CD14-positive monocyte (primary cell): ENCODE data around the gene SMURF1. TPM values are rescaled to one million over a fixed set of nuclear protein-coding genes. Genes with fewer than 3 reads are reported as not detected.

Source experiments
- DNase-seq, 3 donors: peaks; one replicate each; pipeline ENCODE4 v3.0.0-alpha.2; 2011 to 2022
- H2AFZ ChIP-seq: 2 replicates; pipeline ENCODE4 v1.6.0; 2012; ENCODE audit warnings: mild to moderate bottlenecking, low read depth, low read length, inconsistent platforms; ENCODE audit not compliant: insufficient read depth, poor library complexity, severe bottlenecking
- H3K27ac ChIP-seq, 2 donors: 1 replicate in 1 of 2; 2 replicates in 1 of 2; pipeline ENCODE4 v1.5.1; 2012 to 2013; ENCODE audit warnings: low read length in 2 of 2, control low read depth in 1 of 2, inconsistent platforms in 1 of 2, low read depth in 1 of 2, mild to moderate bottlenecking in 1 of 2
- H3K27me3 ChIP-seq, 2 donors: one replicate each; pipeline versions ENCODE4 v1.6.0 to v1.6.1; 2011 to 2013; ENCODE audit warnings: low read length in 2 of 2; ENCODE audit not compliant: control insufficient read depth in 2 of 2, insufficient read depth in 2 of 2
- H3K36me3 ChIP-seq, 2 donors: replicated peaks in 1 of 2; 1 replicate in 1 of 2; 2 replicates in 1 of 2; pipeline versions ENCODE4 v1.5.1 to v1.6.1; 2012 to 2013; ENCODE audit warnings: low read length in 2 of 2, control low read depth in 1 of 2, inconsistent platforms in 1 of 2, mild to moderate bottlenecking in 1 of 2; ENCODE audit not compliant: insufficient read depth in 2 of 2, control insufficient read depth in 1 of 2
- H3K4me1 ChIP-seq, 2 donors: 1 replicate in 1 of 2; 2 replicates in 1 of 2; pipeline versions ENCODE4 v1.5.1 to v1.6.1; 2012 to 2013; ENCODE audit warnings: low read length in 2 of 2, control low read depth in 1 of 2, inconsistent platforms in 1 of 2, mild to moderate bottlenecking in 1 of 2, moderate library complexity in 1 of 2; ENCODE audit not compliant: insufficient read depth in 2 of 2, control insufficient read depth in 1 of 2
- H3K4me2 ChIP-seq: replicated peaks from 2 replicates; pipeline ENCODE3; 2012; ENCODE audit warnings: low read length, moderate library complexity, mild to moderate bottlenecking; ENCODE audit not compliant: poor library complexity, severe bottlenecking; ENCODE audit errors: extremely low read depth
- H3K4me3 ChIP-seq, 3 experiments: fragments of 200-600 bp in 1 of 3; sonication (generic) in 1 of 3; replicated peaks in 1 of 3; 1 replicate in 2 of 3; 2 replicates in 1 of 3; pipeline ENCODE4 v1.5.1; 2011 to 2013; ENCODE audit warnings: low read length in 3 of 3, mild to moderate bottlenecking in 3 of 3, control low read depth in 2 of 3, low read depth in 2 of 3, inconsistent platforms in 1 of 3, moderate library complexity in 1 of 3
- H3K79me2 ChIP-seq: 2 replicates; pipeline ENCODE4 v1.6.0; 2012; ENCODE audit warnings: mild to moderate bottlenecking, control low read depth, inconsistent platforms, low read length, moderate library complexity; ENCODE audit not compliant: insufficient read depth
- H3K9ac ChIP-seq: 2 replicates; pipeline ENCODE4 v1.6.0; 2017; ENCODE audit warnings: low read length, mild to moderate bottlenecking; ENCODE audit not compliant: insufficient read depth, poor library complexity, severe bottlenecking
- H3K9me3 ChIP-seq, 2 donors: replicated peaks in 1 of 2; 1 replicate in 1 of 2; 2 replicates in 1 of 2; pipeline versions ENCODE4 v1.5.1 to v1.6.1; 2012 to 2013; ENCODE audit warnings: low read length in 2 of 2, control low read depth in 1 of 2; ENCODE audit not compliant: control insufficient read depth in 1 of 2, insufficient read depth in 1 of 2
- H4K20me1 ChIP-seq: 2 replicates; pipeline ENCODE4 v1.6.0; 2012; ENCODE audit warnings: mild to moderate bottlenecking, low read length, control low read depth, moderate library complexity; ENCODE audit not compliant: insufficient read depth
- H3K27ac Mint-ChIP-seq, 7 donors: one replicate each; pipeline ENCODE4 v1.8.0; 2020; ENCODE audit warnings: mild to moderate bottlenecking in 7 of 7, mixed read lengths in 7 of 7, moderate library complexity in 6 of 7, inconsistent platforms in 2 of 7
- H3K27me3 Mint-ChIP-seq, 3 donors: one replicate each; pipeline ENCODE4 v1.8.0; 2021 to 2022; ENCODE audit warnings: low read depth in 3 of 3, mild to moderate bottlenecking in 3 of 3, mixed read lengths in 3 of 3, moderate library complexity in 3 of 3, inconsistent platforms in 1 of 3
- H3K36me3 Mint-ChIP-seq, 2 donors: one replicate each; pipeline ENCODE4 v1.8.0; 2020; ENCODE audit warnings: mixed read lengths in 2 of 2, inconsistent platforms in 1 of 2, mild to moderate bottlenecking in 1 of 2
- H3K4me1 Mint-ChIP-seq: one replicate; pipeline ENCODE4 v1.8.0; 2020; ENCODE audit warnings: mild to moderate bottlenecking, mixed read lengths
- H3K4me3 Mint-ChIP-seq, 2 donors: one replicate each; pipeline ENCODE4 v1.8.0; 2020; ENCODE audit warnings: mild to moderate bottlenecking in 2 of 2, mixed read lengths in 2 of 2, moderate library complexity in 1 of 2
- H3K9me3 Mint-ChIP-seq, 7 donors: one replicate each; pipeline ENCODE4 v1.8.0; 2020 to 2022; ENCODE audit warnings: mixed read lengths in 7 of 7, mild to moderate bottlenecking in 6 of 7, moderate library complexity in 6 of 7, inconsistent platforms in 2 of 7
- WGBS: methylation state at CpG from one replicate; pipeline ENCODE4 v1.1.5; 2013; ENCODE audit warnings: missing lambda C conversion rate; ENCODE audit not compliant: insufficient coverage; 5-methylcytosine and 5-hydroxymethylcytosine counted together
- intact Hi-C, 2 donors: fragments of 100-400 bp; cut with micrococcal nuclease; formaldehyde crosslinking; loops; one replicate each; pipeline versions ENCODE4 v1.15.0 to v1.15.1; 2023
- polyA plus RNA-seq, 3 donors: library from polyadenylated mRNA; depleted of rRNA in 1 of 3; unstranded in 2 of 3; stranded (reverse) in 1 of 3; fragments of 300-500 nt in 2 of 3; fragments of >200 nt in 1 of 3; fragmentation: Illumina TruSeq in 2 of 3; gene quantifications; 1 replicate in 2 of 3; 2 replicates in 1 of 3; pipeline ENCODE4 v1.2.3, GENCODE V29; 2012 to 2021
- TF ChIP-seq, protein P1 (sequence below): fragments of 200-600 bp; IDR thresholded peaks from one replicate; pipeline ENCODE4 v1.8.0; 2022; ENCODE audit warnings: antibody characterized with exemption, mild to moderate bottlenecking

SMURF1 gene
- polyA plus RNA-seq, 3 donors = 0.48 to 15.8 (median 1.6) TPM

DNA sequence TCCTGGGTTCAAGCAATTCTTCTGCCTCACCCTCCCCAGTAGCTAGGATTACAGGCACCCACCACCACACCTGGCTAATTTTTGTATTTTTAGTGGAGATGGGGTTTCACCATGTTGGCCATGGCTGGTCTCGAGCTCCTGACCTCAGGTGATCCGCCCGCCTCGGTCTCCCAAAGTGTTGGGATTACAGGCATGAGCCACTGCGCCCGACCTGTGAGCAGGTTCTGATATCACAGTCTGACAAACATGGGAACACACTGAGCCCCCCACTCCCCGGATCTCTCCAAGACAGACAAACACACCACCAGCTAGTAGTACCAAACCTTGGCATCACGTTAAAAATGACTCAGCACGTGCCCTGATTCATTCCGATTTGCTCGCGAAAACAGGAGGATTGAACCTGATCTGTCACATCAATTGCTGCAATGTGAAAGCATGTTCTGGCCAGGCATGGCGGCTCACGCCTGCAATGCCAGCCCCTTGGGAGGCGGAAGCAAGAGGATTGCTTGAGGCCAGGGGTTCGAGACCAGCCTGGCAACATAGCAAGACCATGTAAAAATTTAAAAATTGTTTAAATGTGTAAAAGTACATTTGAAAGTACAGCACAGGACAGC is 106.5 kb downstream of the SMURF1 start:
- Histone ChIP-seq H3K4me2 (no peak overlapping the region), H3K79me2 (no peaks in the 10 kb centered on the region), H4K20me1 (peaks cover 21% of the 10 kb centered on the region), H2AFZ (no peak overlapping the region), H3K36me3 (peaks cover 84 to 100% of the 10 kb centered on the region in 2 donors), H3K9me3 (no peaks in the 10 kb centered on the region), H3K27me3 (no peaks in the 10 kb centered on the region), H3K27ac (no peak overlapping the region), H3K4me3 (no peak overlapping the region), H3K4me1 (no peaks in the 10 kb centered on the region), H3K9ac (no peak overlapping the region)
- Mint-ChIP-seq H3K4me3 (no peak overlapping the region), H3K4me1 (no peaks in the 10 kb centered on the region), H3K36me3 (peaks cover 82 to 97% of the 10 kb centered on the region in 2 donors), H3K9me3 (peaks cover 0 to 1% (median 0%) of the 10 kb centered on the region in 7 donors), H3K27ac (no peak overlapping the region), H3K27me3 (peaks cover 0 to 2% (median 0%) of the 10 kb centered on the region in 3 donors)
- no peak for DNase-seq
- intact Hi-C loops = no loop called here
- 97% methylated on average over 15 of the region's 16 CpGs for WGBS
- TF ChIP-seq, protein P1, sequence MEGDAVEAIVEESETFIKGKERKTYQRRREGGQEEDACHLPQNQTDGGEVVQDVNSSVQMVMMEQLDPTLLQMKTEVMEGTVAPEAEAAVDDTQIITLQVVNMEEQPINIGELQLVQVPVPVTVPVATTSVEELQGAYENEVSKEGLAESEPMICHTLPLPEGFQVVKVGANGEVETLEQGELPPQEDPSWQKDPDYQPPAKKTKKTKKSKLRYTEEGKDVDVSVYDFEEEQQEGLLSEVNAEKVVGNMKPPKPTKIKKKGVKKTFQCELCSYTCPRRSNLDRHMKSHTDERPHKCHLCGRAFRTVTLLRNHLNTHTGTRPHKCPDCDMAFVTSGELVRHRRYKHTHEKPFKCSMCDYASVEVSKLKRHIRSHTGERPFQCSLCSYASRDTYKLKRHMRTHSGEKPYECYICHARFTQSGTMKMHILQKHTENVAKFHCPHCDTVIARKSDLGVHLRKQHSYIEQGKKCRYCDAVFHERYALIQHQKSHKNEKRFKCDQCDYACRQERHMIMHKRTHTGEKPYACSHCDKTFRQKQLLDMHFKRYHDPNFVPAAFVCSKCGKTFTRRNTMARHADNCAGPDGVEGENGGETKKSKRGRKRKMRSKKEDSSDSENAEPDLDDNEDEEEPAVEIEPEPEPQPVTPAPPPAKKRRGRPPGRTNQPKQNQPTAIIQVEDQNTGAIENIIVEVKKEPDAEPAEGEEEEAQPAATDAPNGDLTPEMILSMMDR = no peak

DNA sequence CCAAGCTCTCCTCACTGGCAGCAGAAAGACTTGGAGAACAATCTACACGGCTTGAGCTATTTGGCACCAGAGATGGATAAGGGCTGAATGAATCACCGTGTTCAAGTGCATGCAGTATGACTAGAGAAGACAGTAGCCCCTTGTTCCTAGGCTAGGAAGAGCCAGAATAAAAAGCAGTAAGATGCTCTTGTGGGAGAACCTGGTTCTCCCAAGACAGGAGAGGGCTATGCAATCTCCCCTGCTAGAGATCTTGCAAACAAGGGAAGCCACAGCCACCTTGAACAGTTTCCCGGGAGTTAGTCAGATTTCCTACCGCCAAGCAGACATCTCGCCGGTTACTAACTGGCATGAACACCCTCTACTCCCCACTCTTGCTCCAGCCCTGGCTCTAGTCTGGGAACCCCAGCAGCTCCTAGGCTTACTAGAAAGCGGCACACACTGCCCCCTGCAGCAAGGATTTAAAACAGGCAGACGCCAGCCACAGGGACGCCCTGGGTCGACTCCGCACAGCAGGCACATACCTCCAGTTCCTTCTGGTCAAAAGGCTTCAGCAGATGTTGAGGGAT is 107.3 kb downstream of the SMURF1 start:
- H3K9ac ChIP-seq = no peak overlapping the region
- H3K27me3 Mint-ChIP-seq = peaks cover 0 to 2% (median 0%) of the 10 kb centered on the region in 3 donors
- no peak overlapping the region for H3K4me3 Mint-ChIP-seq
- H2AFZ ChIP-seq = no peak overlapping the region
- H3K9me3 Mint-ChIP-seq = peaks cover 0 to 1% (median 0%) of the 10 kb centered on the region in 7 donors
- no peak overlapping the region for H3K4me3 ChIP-seq
- no peak overlapping the region for H3K4me2 ChIP-seq
- H4K20me1 ChIP-seq = peaks cover 21% of the 10 kb centered on the region
- TF ChIP-seq, protein P1 = no peak
- peak overlapping the region in 2 of 7 donors; percentile 33 to 68 for H3K27ac Mint-ChIP-seq
- no peaks in the 10 kb centered on the region for H3K27me3 ChIP-seq
- peaks cover 81 to 97% of the 10 kb centered on the region in 2 donors for H3K36me3 Mint-ChIP-seq
- DNase-seq = no peak
- 95% methylated on average over 11 of the region's 11 CpGs for WGBS
- peaks cover 83 to 100% of the 10 kb centered on the region in 2 donors for H3K36me3 ChIP-seq
- no peaks in the 10 kb centered on the region for H3K4me1 ChIP-seq
- intact Hi-C loops = no loop called here
- no peak overlapping the region for H3K27ac ChIP-seq
- no peaks in the 10 kb centered on the region for H3K4me1 Mint-ChIP-seq
- H3K79me2 ChIP-seq = no peaks in the 10 kb centered on the region
- no peaks in the 10 kb centered on the region for H3K9me3 ChIP-seq
